ENCODE measurements around the gene ATP9A.
"Not testable (repeated sequence)": the region's sequence is repeated elsewhere in the genome, so short reads cannot be mapped to it uniquely, and the experiment has no call there.

The ATP9A gene

GRCh38 chr20:51728737-51729136, 39.5 kb downstream of the ATP9A start:
- no peak for TF ChIP-seq CTCF (IDR thresholded peaks at IDR 0.05; ENCODE audit: extremely low read depth, missing control alignments)
- DNase-seq (ENCODE audit: low spot score): no peak

- no peak for DNase-seq (ENCODE audit: low spot score)
- no peak for TF ChIP-seq CTCF (IDR thresholded peaks at IDR 0.05; ENCODE audit: extremely low read depth, missing control alignments)
Measured at GRCh38 chr20:51727872-51728271, 40.3 kb downstream of the ATP9A start.

- no peak for DNase-seq (ENCODE audit: low spot score)
- TF ChIP-seq CTCF (IDR thresholded peaks at IDR 0.05; ENCODE audit: extremely low read depth, missing control alignments): no peak
Measured at GRCh38 chr20:51725584-51726176, 42.5 kb downstream of the ATP9A start.

- DNase-seq (ENCODE audit: low spot score): not testable (repeated sequence)
Measured at GRCh38 chr20:51723026-51723425, 45.2 kb downstream of the ATP9A start.

GRCh38 chr20:51722246-51722645, 45.9 kb downstream of the ATP9A start:
- not testable (repeated sequence) for DNase-seq (ENCODE audit: low spot score)

- TF ChIP-seq CTCF (IDR thresholded peaks at IDR 0.05; ENCODE audit: extremely low read depth, missing control alignments): no peak
- DNase-seq (ENCODE audit: low spot score): no peak
Measured at GRCh38 chr20:51720854-51721253, 47.3 kb downstream of the ATP9A start.

GRCh38 chr20:51720384-51720783, 47.8 kb downstream of the ATP9A start:
- TF ChIP-seq CTCF (IDR thresholded peaks at IDR 0.05; ENCODE audit: extremely low read depth, missing control alignments): no peak

GRCh38 chr20:51715856-51716185, 52.4 kb downstream of the ATP9A start:
- no peak for DNase-seq (ENCODE audit: low spot score)
- TF ChIP-seq CTCF (IDR thresholded peaks at IDR 0.05; ENCODE audit: extremely low read depth, missing control alignments): no peak

More at GRCh38 chr20:51720384-51720783, 47.8 kb downstream of the ATP9A start:
- no peak for DNase-seq (ENCODE audit: low spot score)

Measured in GM20000 (cell line).